Left renal cortex interstitium (tissue), 4 donors: ENCODE results near the gene ACIN1. TPM values are rescaled to one million over a fixed set of nuclear protein-coding genes. Genes with fewer than 3 reads are reported as not detected.
"Not testable (repeated sequence)": the region's sequence is repeated elsewhere in the genome, so short reads cannot be mapped to it uniquely, and the experiment has no call there.

ENCODE experiments used
- DNase-seq, 4 donors: peaks; one replicate each; pipeline ENCODE4 v3.0.0-alpha.2; 2013; ENCODE audit warnings: low read depth in 4 of 4, low spot score in 2 of 4, missing footprints in 1 of 4
- polyA plus RNA-seq, 4 donors: library from polyadenylated mRNA; unstranded; fragments of 120-200 nt; gene quantifications; one replicate each; pipeline ENCODE4 v1.2.1, GENCODE V29; 2013; ENCODE audit not compliant: insufficient read length in 4 of 4

Gene ACIN1
- polyA plus RNA-seq, 4 donors: 172 to 364 (median 273) TPM

- DNase-seq: no peak
Observed at GRCh38 chr14:23023022-23023794, 71.7 kb downstream of the ACIN1 start.

GRCh38 chr14:23021889-23022442 is 73.0 kb downstream of the ACIN1 start:
- no peak for DNase-seq

DNA sequence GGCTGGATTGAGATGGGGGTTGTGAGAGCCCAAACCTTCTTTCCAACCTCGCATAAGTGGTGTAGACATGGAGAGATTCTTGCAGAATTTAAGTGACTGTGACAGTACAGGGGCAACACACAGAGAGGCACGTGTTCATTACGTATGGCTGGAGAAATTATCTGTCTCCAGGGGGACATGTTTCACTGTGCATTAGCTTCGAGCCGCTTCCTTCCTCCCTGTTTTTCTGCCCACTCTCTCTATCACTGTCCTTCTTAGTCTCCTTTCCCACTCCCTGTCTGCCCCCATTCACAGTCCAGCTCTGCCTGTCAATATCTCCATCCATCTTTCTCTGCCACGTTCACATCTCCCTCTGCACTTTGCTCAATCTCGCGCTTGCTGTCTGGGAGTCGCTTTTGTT is 73.5 kb downstream of the ACIN1 start:
- no peak for DNase-seq

DNA sequence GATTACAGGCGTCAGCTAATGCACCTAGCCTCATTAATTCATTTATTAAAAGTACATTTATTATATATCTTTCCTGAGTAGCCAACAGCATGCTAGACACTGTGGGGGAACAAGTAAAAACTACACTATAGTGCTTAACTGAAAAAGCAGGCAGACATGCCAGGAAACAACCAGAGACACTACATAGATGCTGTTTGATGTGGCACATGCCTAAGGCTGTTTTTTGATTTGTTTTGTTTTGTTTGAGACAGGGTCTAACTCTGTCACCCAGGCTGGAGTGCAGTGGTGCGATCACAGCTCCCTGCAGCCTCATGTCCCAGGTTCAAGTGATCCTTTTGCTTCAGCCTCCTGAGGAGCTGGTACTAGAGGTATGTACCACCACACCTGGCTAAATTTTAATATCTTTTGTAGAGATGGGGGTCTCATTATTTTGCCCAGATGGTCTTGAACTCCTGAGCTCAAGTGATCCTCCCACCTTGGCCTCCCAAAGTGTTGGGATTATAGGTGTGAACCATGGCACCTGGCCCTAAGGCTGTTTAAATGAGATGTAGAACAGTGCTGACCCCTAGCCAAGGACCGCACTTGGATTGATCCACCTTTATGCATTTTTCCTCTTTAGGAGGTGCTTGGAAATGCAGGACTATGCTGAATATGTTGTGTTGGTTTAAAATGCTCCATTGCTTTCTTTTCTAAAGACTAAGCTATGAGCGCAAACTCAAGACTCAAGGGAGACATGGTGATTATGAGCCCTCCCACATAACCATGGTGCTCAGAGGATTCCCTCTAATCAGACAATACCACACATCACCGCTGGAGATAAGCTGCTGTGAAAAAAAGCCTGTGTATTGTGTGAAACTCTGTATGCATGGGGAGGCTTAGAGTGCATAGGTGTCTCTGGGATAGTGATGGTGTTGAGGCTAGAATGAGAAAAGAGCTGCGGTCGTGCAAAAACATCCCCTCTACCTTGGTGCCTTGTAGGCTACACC is 74.5 kb downstream of the ACIN1 start:
- no peak for DNase-seq

- no peak for DNase-seq
Observed at GRCh38 chr14:23018107-23018506, 76.8 kb downstream of the ACIN1 start.

DNA sequence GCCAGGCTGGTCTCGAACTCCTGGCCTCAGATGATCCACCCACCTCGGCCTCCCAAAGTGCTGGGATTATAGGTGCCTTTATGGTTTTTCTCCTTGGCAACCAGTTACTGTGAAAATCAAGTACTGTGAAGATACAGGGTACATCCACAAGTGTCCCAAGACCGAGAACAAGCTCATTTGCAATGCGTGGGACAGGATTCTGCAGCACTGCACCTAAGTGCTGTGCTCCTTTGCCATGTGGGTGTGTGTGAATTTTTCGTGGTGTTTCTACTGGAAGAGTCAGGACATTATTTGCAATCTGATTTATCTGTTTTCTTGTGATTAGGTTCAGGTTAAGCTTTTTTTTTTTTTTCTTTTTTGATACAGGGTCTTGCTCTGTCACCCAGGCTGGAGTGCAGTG is 77.8 kb downstream of the ACIN1 start:
- no peak for DNase-seq

DNA sequence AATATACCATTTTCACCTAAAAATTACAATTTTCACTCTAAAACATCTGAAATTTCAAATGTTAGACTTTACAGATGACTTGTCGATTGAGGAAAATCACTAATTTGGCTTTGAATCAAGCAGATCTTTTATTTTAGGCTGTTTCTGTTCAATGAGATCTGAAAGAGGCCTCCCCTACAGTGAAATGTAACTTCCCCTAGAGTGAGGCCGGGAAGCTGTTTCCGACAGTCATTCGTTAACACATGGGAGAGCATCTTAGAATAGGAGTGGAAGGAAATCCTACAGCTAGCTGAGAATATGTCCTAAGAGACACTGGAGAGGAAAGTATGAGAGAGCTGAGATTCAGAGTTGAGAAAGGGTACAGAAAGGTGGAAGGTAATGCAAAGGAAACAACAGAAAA is 79.3 kb downstream of the ACIN1 start:
- DNase-seq: no peak

- not testable (repeated sequence) for DNase-seq
Observed at GRCh38 chr14:23013749-23014054, 81.2 kb downstream of the ACIN1 start.

DNA sequence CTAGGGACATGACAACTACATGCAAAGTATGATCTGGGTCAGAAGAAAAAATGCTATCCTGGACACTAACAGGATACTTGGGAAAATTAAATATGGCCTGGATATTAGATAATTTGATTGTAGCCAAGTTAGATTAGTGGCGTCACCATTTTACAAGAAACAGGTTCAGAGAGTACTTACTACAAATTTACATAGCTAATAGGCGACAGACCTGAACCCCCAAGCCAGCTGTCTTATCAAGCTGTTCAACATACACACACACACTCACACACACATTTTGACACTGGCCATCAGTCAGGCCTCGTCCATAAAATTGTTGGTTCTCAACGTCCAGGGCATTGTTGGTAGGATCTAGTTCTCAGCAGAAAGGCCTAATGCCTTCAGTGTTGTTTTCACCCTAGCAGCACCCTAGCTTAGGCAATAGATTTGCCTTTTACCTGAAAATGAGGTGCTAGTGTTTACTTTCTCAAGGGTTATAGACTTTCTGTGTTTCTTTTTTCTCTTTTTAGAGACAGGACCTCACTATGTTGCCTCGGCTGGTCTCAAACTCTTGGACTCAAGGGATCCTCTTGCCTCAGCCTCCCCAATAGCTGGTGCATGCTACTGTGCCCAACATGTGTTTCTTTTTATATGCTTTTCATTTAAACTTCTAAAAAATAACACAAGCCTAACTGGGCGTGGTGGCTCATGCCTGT is 81.7 kb downstream of the ACIN1 start:
- DNase-seq: no peak

GRCh38 chr14:23009939-23010726 is 84.8 kb downstream of the ACIN1 start, which contains the start of gene C14orf93:
C14orf93 (minus strand) TSS chr14:23010143; CDS start chr14:22999023, 11,120 bp downstream.
- no peak for DNase-seq

GRCh38 chr14:23009483-23009938 is 85.4 kb downstream of the ACIN1 start:
- DNase-seq: no peak

- DNase-seq: no peak
Observed at GRCh38 chr14:23008831-23009230, 86.1 kb downstream of the ACIN1 start.

Other genes with a start within 250 kb of the ACIN1 start
- gene LRP10, start 223.4 kb downstream of the ACIN1 start, polyA plus RNA-seq: 100 to 1,000 TPM in 1 of 4 donors, 10 to 100 TPM in 3; 81.1 to 100 (median 87.9) TPM
- 1 to 10 TPM; 1.3 to 2.3 (median 1.9) TPM for gene REM2, start 211.9 kb downstream of the ACIN1 start, polyA plus RNA-seq
- 100 to 1,000 TPM; 111 to 151 (median 129) TPM for gene RBM23, start 176.0 kb downstream of the ACIN1 start, polyA plus RNA-seq
- 100 to 1,000 TPM; 149 to 160 (median 152) TPM for gene PRMT5, start 165.8 kb downstream of the ACIN1 start, polyA plus RNA-seq
- 10 to 100 TPM; 57.6 to 67.2 (median 58.9) TPM for gene HAUS4, start 138.0 kb downstream of the ACIN1 start, polyA plus RNA-seq
- gene AJUBA, start 112.6 kb downstream of the ACIN1 start, polyA plus RNA-seq: 100 to 1,000 TPM in 2 of 4 donors, 10 to 100 TPM in 2; 75.1 to 106 (median 89.7) TPM
- gene C14orf93, start 85.0 kb downstream of the ACIN1 start, polyA plus RNA-seq: 10 to 100 TPM; 18.8 to 25.3 (median 23.3) TPM
- gene PSMB5, start 60.2 kb downstream of the ACIN1 start, polyA plus RNA-seq: 100 to 1,000 TPM; 204 to 277 (median 233) TPM
- gene PSMB11, start 52.9 kb downstream of the ACIN1 start, polyA plus RNA-seq: not detected
- gene CDH24, start 37.6 kb downstream of the ACIN1 start, polyA plus RNA-seq: 10 to 100 TPM; 13.1 to 46.0 (median 27.1) TPM
- 10 to 100 TPM; 67.4 to 95.9 (median 73.9) TPM for gene C14orf119, start 369 bp upstream of the ACIN1 start, polyA plus RNA-seq
- under 1 TPM in 2 of 4 donors, not detected in 2; 0.05 TPM for gene CIROP, start 9.9 kb upstream of the ACIN1 start, polyA plus RNA-seq
- under 1 TPM in 3 of 4 donors, not detected in 1; 0.11 to 0.26 (median 0.14) TPM for gene CEBPE, start 24.1 kb upstream of the ACIN1 start, polyA plus RNA-seq
- gene SLC7A8, start 88.5 kb upstream of the ACIN1 start, polyA plus RNA-seq: 100 to 1,000 TPM in 2 of 4 donors, 10 to 100 TPM in 2; 80.6 to 108 (median 96.2) TPM
- gene RNF212B, start 142.8 kb upstream of the ACIN1 start, polyA plus RNA-seq: 1 to 10 TPM in 3 of 4 donors, under 1 TPM in 1; 0.82 to 2.4 (median 1.9) TPM
- gene HOMEZ, start 191.0 kb upstream of the ACIN1 start, polyA plus RNA-seq: 10 to 100 TPM; 22.6 to 28.8 (median 27.5) TPM
- 10 to 100 TPM; 15.6 to 42.2 (median 27.9) TPM for gene PPP1R3E, start 207.7 kb upstream of the ACIN1 start, polyA plus RNA-seq
- gene BCL2L2, start 211.7 kb upstream of the ACIN1 start, polyA plus RNA-seq: 10 to 100 TPM; 35.8 to 49.4 (median 42.8) TPM
- 100 to 1,000 TPM; 213 to 335 (median 293) TPM for gene PABPN1, start 226.3 kb upstream of the ACIN1 start, polyA plus RNA-seq